HL-60 (cell line): Measurements from ENCODE around the gene GRID1.

Experiments
- DNase-seq, 2 experiments: peaks; one replicate each; pipeline ENCODE4 v3.0.0-alpha.2; 2010 to 2020; ENCODE audit warnings: low read depth in 1 of 2, low spot score in 1 of 2
- H3K27ac ChIP-seq: fragments of 250-450 bp; sonication (Bioruptor Pico); replicated peaks from 2 replicates; pipeline ENCODE4 v1.5.1; 2020; ENCODE audit warnings: mild to moderate bottlenecking, moderate library complexity
- H3K27me3 ChIP-seq: fragments of 250-450 bp; sonication (Bioruptor Pico); 2 replicates; pipeline ENCODE4 v1.5.1; 2021; ENCODE audit warnings: mild to moderate bottlenecking, moderate library complexity; ENCODE audit not compliant: insufficient read depth, poor library complexity, severe bottlenecking
- H3K4me3 ChIP-seq: replicated peaks from 2 replicates; pipeline ENCODE4 v1.5.1; 2011; ENCODE audit warnings: mild to moderate bottlenecking, control low read depth, low read length; ENCODE audit not compliant: insufficient read depth
- GABPA ChIP-seq: IDR thresholded peaks from 2 replicates; pipeline ENCODE4 v1.6.1; 2012; ENCODE audit warnings: low read depth
- POLR2AphosphoS5 ChIP-seq: IDR thresholded peaks from 2 replicates; pipeline ENCODE4 v1.6.1; 2012; ENCODE audit warnings: low read depth
- REST ChIP-seq: IDR thresholded peaks from 2 replicates; pipeline ENCODE4 v1.6.1; 2012; ENCODE audit warnings: low read depth; ENCODE audit not compliant: insufficient replicate concordance
- SPI1 ChIP-seq: IDR thresholded peaks from 2 replicates; pipeline ENCODE4 v1.6.1; 2012; ENCODE audit warnings: low read depth, mild to moderate bottlenecking, borderline replicate concordance
- TF ChIP-seq, protein P1 (sequence below): IDR thresholded peaks from one replicate; pipeline ENCODE4 v1.5.1; 2011; ENCODE audit warnings: low read length, control low read depth, inconsistent platforms; ENCODE audit not compliant: insufficient read depth

GRID1 gene

DNA sequence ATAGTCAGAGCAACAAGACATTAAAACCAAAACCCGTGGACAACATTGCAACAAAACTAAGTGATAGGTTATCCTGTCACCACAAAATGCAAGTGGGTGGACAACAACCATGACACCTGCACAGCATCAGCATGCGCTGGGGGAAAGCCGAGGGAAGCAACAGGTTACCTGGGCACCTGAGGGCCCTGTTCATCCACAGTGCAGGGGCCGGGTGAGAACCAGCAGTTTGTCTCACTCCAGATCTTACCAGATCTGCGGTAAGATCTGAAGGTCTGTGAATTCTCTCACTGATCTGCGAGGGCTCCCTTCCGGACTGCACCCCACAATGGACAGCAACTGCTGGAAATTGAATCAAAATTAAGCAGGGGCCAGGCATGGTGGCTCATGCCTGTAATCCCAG lies 30.5 kb upstream of the GRID1 start:
- Histone ChIP-seq H3K4me3 (no peak overlapping the region), H3K27me3 (peaks cover 15% of the 10 kb centered on the region), H3K27ac (no peak overlapping the region)
- TF ChIP-seq SPI1, result no peak
- TF ChIP-seq, protein P1, sequence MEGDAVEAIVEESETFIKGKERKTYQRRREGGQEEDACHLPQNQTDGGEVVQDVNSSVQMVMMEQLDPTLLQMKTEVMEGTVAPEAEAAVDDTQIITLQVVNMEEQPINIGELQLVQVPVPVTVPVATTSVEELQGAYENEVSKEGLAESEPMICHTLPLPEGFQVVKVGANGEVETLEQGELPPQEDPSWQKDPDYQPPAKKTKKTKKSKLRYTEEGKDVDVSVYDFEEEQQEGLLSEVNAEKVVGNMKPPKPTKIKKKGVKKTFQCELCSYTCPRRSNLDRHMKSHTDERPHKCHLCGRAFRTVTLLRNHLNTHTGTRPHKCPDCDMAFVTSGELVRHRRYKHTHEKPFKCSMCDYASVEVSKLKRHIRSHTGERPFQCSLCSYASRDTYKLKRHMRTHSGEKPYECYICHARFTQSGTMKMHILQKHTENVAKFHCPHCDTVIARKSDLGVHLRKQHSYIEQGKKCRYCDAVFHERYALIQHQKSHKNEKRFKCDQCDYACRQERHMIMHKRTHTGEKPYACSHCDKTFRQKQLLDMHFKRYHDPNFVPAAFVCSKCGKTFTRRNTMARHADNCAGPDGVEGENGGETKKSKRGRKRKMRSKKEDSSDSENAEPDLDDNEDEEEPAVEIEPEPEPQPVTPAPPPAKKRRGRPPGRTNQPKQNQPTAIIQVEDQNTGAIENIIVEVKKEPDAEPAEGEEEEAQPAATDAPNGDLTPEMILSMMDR, result no peak
- TF ChIP-seq POLR2AphosphoS5, result no peak
- no peak for TF ChIP-seq GABPA
- TF ChIP-seq REST, result no peak
- no peak for DNase-seq

DNA sequence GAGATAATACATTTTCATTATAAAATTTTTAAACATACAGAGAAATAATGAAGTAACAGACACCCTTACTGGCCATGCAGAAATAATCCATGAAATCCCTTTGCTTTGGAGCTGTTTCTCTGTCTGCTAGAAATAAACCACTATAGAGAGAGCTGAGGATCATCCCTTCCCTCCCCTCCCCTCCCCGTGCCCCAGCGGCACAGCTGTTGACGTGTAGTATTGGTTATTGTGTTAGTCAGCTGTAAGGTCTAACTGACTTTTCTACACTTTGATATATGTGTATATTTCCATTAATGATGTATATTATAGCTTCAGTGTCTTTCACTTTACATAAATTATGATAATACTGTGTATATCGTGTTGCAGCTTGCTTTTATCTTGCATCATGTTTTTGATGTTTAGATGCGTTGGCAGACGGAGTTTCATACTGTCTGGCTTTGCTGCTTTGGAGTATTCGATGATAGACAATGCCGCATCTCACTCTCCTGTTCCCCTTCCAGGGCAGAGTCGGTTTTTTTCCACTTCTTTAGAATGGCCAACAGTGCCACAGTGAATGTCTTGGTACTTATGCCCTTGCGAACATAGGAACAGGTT lies 27.4 kb upstream of the GRID1 start:
- no peak for DNase-seq
- TF ChIP-seq REST (no peak), POLR2AphosphoS5 (no peak), GABPA (no peak)
- Histone ChIP-seq H3K27me3 (no peaks in the 10 kb centered on the region), H3K4me3 (no peak overlapping the region), H3K27ac (no peak overlapping the region)

GRCh38 chr10:86393362-86393761 lies 26.8 kb upstream of the GRID1 start:
- no peak for DNase-seq
- TF ChIP-seq, protein P1, result no peak
- TF ChIP-seq SPI1 (no peak), REST (no peak), POLR2AphosphoS5 (no peak), GABPA (no peak)
- H3K27me3 ChIP-seq, result no peaks in the 10 kb centered on the region
- H3K27ac ChIP-seq, result no peak overlapping the region
- H3K4me3 ChIP-seq, result no peak overlapping the region

GRCh38 chr10:86392723-86393094 lies 26.1 kb upstream of the GRID1 start:
- TF ChIP-seq, protein P1, result no peak
- TF ChIP-seq SPI1 (no peak), POLR2AphosphoS5 (no peak), REST (no peak), GABPA (no peak)
- no peak for DNase-seq
- H3K4me3 ChIP-seq, result no peak overlapping the region
- no peak overlapping the region for H3K27ac ChIP-seq
- H3K27me3 ChIP-seq, result no peaks in the 10 kb centered on the region
